ENCODE measurements around the gene EIF2S1. TPM values are rescaled to one million over a fixed set of nuclear protein-coding genes. Genes with fewer than 3 reads are reported as not detected.
"Not testable (repeated sequence)": the region's sequence is repeated elsewhere in the genome, so short reads cannot be mapped to it uniquely, and the experiment has no call there.

The EIF2S1 gene
- total RNA-seq, 1 donor, result 139 TPM

GRCh38 chr14:67410313-67410712, 50.2 kb downstream of the EIF2S1 start:
- no peak overlapping the region for H3K4me3 ChIP-seq (ENCODE audit: low read depth, low read length)
- DNase-seq (ENCODE audit: low read depth), result no peak
- TF ChIP-seq CTCF (IDR thresholded peaks at IDR 0.05; ENCODE audit: insufficient read depth, low read length), result no peak

DNA sequence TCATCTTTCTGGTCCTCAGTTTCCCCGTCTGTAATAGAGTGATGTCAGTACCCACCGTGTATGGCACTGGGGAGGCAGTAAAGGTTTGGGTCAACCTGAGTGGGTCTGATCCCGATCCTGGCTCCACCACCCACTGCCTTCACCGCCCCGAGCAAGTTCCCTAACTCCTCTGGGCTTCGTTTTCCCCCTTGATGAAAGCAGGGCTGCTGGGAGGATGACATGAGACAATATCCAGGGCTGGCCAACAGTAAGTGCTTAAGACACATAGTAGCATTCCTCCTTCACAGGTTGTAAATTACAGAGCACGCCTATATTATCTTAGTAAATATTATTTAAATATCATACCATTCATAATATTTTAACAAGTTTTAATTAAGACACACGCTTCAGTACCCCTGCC, 51.2 kb downstream of the EIF2S1 start:
- DNase-seq (ENCODE audit: low read depth), result peak; percentile 14
- no peak for TF ChIP-seq CTCF (IDR thresholded peaks at IDR 0.05; ENCODE audit: insufficient read depth, low read length)
- H3K4me3 ChIP-seq (ENCODE audit: low read depth, low read length), result peak overlapping the region; percentile 67

DNA sequence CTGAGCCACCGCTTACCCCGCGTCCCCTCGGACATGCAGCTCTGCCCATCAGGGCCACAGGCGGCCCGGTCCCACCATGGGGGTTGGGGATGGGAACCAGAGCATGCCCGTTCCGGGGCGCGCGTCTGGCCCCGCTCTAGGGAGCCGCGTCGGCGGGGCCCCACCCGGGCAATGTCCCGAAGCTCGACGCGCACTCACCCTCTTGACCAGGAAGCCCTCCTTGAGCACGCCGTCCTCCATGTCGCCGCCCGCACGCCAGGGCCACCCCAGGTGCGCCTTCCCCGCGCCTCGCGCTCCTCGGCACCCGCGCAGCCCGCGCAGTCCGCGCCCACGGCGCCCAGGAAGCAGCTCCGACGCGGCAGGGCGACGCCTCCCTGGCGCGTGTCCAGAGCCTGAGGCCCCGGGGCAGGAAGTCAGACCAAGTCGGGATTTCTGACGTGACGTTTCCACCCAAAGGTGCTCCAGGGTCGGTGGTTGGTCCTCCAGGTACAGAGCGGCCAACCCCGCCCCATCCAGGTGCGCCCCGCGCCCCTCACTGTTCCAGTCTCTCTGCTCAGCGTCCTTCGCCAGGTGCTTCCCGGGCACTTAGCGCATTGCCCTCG, 51.8 kb downstream of the EIF2S1 start, which contains the start of gene PLEK2:
Gene PLEK2 (minus strand): TSS at position 346 of the 602 bp plus-strand sequence. CDS start 106 bp downstream, at position 240.
- DNase-seq (ENCODE audit: low read depth), result peak; percentile 27
- TF ChIP-seq CTCF (IDR thresholded peaks at IDR 0.05; ENCODE audit: insufficient read depth, low read length), result no peak

GRCh38 chr14:67413806-67414769, 54.0 kb downstream of the EIF2S1 start:
- peak; percentile 47 for DNase-seq (ENCODE audit: low read depth)
- no peak for TF ChIP-seq CTCF (IDR thresholded peaks at IDR 0.05; ENCODE audit: insufficient read depth, low read length)
- no peak overlapping the region for H3K4me3 ChIP-seq (ENCODE audit: low read depth, low read length)

More for the DNA sequence above, 51.8 kb downstream of the EIF2S1 start, which contains the start of gene PLEK2:
- H3K4me3 ChIP-seq (ENCODE audit: low read depth, low read length), result peak within 1 kb of the TSS; percentile 67

- not testable (repeated sequence) for DNase-seq (ENCODE audit: low read depth)
These were observed 55.5 kb downstream of the EIF2S1 start for GRCh38 chr14:67415610-67416009.

DNA sequence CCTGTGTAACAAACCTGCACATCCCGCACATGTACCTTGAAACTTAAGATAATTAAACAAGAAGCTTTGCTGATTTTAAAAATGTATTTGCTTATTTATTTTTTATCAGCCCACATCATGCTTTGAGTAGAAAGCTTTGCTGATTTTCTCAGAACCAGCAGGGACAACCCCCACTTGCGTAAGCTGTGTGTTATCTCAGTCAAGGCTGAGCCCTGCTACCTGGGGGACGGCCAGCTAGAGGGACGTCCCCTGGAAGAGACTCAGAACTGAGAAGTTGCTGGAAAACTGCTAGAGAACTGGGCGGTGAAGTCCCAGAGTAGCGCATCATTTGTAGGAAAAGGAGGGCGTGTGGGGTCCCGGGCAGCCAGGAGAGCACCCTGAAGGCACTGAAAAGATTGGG, 56.0 kb downstream of the EIF2S1 start:
- no peak overlapping the region for H3K4me3 ChIP-seq (ENCODE audit: low read depth, low read length)
- no peak for TF ChIP-seq CTCF (IDR thresholded peaks at IDR 0.05; ENCODE audit: insufficient read depth, low read length)

More at GRCh38 chr14:67415610-67416009, 55.5 kb downstream of the EIF2S1 start:
- H3K4me3 ChIP-seq (ENCODE audit: low read depth, low read length), result not testable (repeated sequence)

GRCh38 chr14:67416810-67417209, 56.7 kb downstream of the EIF2S1 start:
- no peak for TF ChIP-seq CTCF (IDR thresholded peaks at IDR 0.05; ENCODE audit: insufficient read depth, low read length)
- no peak for DNase-seq (ENCODE audit: low read depth)
- no peak overlapping the region for H3K4me3 ChIP-seq (ENCODE audit: low read depth, low read length)

More for the DNA sequence above, 56.0 kb downstream of the EIF2S1 start:
- DNase-seq (ENCODE audit: low read depth), result peak; percentile 37
